HG02623 (cell line): ENCODE data around the gene NDUFA13.

Experiments
- ATAC-seq: cut with Tn5 transposase; IDR thresholded peaks from one replicate; pipeline ENCODE4 v1.9.1; 2021; ENCODE audit warnings: moderate library complexity; ENCODE audit not compliant: unreplicated experiment

The NDUFA13 gene

DNA sequence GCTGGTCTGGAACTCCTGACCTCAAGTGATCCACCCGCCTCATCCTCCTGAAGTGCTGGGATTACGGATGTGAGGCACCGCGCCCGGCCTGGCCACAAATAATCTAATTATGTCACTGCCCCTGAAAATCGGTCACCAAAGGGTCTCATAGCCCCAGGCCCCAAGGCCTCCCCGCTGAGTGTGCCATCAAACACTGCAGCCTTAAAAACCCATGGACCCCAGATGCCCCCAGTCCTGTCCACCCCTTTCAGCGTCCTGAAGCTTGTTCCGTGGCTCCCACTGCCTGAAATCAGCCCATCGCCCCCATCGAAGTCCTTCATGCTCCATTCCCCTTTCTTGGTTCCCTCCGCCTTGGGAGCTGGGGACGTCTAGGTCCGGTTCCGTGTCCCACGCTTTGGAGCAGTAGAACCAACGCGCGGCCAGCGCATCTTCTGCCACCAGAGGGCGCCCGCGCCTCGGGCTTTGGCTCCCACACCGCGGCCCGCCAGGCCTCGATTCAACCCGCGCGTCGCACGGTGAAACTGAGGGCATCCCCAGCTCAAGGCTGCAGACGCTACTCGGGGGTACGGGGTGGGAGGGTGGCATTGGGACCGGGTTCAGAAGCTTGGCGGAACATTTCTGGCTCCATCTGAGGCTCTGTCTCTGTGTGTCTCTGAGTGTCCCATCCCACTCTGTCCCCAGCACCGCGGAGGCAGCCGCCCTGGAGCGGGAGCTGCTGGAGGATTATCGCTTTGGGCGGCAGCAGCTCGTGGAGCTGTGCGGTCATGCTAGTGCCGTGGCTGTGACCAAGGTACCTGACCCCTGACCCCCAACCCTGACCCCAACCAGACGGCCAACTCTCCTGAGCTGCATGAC is 16.2 kb downstream of the NDUFA13 start:
- no peak for ATAC-seq

DNA sequence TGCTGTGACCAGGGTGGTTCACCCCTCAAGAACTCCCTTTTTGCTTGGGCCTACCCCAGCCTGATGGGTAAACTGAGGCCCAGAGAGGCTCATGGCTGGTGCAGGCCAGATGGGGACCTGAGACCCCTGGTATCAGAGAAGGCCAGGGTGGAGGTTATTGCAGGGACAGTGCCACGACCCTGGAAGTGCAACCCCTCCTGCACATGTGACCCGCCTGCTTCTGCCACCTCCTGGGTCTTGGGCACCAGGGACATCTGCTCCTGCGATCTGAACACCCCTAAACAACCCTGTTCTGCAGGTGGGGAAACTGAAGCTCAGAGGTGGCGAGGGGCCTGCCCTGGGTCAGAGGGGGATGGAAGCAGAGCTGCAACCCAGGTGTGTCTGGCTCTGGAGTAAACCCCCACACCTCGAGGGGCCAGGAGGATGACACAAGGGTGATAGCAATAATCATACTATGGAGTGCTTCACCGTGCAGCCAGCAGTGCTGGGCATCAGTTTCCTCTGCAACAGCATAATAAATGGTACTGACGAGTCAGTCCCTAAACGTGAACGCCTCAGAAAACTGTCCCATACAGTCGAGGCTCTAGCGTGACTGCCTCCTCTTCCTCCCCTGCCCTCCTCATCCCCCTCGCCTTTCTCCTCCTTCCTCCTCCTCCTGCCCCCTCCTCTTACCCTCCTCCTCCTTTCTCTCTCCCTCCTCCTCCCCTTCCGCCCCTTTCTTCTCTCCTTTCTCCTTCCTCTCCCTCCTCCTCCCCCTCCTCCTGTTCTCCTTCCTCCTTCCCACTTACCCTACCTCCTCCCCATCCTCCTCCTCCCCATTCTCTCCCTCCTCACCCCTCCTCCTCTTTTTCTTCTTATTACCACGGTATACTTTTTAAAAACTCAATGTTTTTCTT is 17.0 kb downstream of the NDUFA13 start:
- no peak for ATAC-seq

DNA sequence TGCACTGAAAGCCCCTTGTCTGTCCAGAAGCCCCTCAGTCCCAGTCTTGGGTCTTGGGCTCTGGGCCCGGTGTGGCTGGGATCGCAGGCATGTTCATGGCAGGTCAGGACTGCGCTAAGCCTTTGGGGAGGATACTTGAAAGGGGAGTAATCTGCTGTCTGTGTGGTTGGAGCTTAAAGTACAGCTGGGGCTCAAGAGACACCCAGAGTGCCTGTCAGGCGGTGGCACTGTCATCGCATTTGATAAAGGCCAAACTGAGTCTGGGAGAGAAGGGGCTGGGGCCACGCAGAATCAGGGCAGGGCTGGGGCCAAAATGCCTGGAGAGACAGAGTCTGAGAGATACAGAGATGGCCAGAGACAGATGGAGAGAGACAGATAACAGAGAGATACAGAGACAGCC is 17.8 kb downstream of the NDUFA13 start:
- ATAC-seq: no peak

DNA sequence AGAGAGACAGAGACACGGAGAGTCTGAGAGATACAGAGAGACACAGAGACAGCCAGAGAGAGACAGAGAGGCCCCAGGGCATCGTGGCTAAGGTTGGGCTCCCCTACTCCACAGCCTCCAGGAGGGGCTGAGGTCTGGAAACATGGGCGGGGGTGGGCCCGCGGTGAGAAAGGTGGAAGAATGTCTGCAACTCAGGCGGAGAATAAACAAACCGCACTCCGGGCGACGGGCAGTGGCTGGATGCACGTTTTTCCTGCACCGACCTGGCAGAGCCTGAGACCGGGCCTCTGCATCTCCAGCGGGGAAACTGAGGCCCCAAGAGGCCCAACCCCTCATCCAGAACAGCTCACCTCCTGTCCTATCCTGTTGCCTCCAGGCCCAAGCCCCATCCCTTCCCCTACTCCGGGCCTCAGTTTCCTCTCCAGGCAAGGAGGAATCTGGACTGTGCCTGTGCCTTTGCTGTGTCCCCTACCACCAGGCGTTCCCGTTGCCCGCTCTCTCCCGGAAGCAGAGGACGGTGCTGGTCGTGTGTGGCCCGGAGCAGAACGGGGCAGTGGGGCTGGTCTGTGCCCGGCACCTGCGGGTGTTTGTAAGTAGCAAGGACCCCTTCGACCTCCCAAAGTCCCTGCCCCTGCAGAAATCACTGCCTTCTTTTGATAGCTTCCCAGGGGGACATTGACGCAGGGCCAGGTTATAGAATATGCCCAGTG is 18.7 kb downstream of the NDUFA13 start:
- no peak for ATAC-seq

DNA sequence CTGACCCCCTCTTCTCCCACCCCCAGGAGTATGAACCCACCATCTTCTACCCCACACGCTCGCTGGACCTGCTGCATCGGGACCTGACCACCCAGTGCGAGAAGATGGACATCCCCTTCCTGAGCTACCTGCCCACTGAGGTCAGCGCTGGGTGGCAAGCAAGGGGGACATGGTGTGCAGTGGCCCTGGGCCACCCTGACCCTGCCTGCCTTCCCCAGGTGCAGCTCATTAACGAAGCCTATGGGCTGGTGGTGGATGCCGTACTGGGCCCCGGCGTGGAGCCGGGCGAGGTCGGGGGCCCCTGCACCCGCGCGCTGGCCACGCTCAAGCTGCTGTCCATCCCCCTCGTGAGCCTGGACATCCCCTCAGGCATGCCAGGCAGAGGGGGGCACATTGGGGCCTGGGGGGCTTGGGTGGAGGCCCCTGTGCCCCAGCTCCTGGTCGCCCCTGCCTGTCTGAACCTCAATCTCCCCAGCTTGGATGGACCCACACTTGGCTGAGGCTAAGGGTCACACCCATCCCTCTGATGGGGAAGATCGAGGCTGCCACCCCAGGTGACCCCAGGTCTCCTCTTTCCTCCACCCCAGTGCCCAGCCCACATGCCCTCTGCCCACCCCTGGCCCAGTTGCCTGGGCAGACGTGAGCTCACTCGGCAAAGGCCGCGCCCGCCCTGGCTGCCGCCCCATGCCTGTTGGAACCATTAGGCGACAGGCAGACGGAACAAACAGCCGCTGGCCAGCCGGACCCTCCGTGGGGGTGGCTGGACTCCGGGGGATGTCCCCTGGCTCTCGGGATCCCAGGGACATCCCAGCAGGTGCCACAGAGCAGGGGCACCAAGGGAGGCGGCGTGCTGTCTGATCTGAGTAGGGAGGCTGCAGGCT is 19.5 kb downstream of the NDUFA13 start:
- no peak for ATAC-seq

DNA sequence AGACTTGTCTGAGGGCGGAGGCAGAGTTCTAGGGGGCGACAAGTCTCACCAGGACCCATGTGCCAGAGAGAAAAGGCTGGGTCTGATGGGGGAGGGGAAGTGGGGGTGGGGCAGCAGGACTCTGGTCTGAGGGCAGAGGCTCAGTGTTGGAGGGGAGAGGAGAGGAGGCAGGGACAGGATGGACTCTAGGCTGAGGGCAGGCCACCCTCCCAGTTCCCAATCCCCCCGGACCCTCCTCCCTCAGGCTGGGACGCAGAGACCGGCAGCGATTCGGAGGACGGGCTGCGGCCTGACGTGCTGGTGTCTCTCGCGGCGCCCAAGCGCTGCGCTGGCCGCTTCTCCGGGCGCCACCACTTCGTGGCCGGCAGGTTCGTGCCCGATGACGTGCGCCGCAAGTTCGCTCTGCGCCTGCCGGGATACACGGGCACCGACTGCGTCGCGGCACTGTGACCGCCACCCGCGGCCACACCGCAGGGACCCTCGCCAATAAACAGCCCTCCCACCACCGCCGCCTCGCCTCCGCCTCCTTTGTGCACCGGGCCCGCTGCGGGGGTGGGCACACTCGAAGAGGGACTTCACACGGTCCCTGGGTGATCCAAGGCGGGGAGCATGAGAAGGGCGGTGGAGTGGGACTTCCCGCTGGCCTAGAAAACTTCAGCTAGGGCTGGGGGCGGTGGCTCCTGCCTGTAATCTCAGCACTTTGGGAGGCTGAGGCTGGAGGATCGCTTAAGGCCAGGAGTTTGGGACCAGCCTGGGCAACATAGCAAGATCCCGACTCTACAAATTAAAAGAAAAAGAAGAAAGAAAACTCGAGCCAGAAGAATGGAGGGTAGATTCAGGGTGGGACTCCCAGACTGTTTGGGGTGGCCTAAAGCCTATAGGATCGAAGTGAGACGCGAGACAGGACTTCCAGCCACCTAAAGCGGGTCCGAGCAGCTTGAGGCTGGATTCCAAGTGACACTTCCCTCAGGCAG is 21.3 kb downstream of the NDUFA13 start:
- ATAC-seq: no peak

DNA sequence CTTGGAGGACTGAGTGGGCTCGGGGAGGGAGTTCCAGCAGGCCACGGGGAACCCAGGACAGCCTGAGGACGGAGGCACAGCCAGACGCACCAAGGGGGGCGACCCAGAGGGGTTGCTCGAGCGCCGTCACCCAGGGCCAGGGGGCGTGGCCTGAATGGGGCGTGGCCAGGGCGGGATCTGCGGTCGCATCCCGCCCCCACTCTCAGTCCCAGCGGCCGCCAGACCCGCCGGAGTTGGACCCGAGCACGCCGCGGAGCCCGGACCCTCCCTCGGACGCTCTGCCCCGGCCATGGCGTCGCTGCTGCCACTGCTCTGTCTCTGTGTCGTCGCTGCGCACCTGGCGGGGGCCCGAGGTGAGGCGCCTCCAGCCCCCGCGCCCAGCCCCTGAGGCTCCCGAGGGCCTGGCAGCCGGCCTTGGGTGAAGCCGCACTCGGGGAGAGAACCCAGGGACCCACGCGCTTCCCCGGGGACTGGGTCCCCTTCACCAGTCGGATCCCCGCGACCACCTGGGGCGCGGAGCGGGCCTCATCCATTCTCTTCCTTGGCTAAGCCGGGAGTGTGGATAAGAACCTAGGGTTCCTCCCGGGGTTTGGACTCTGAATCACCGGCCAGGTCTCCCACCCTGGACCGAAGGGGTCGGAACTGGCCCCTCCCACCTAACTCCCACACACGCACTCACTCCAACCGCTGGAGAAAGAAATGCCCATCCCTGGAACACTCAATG is 22.2 kb downstream of the NDUFA13 start, which contains the start of gene CILP2:
CILP2 (plus strand) TSS at position 205 of the 724 bp plus-strand sequence; CDS start at position 290, 85 bp downstream.
- no peak for ATAC-seq

DNA sequence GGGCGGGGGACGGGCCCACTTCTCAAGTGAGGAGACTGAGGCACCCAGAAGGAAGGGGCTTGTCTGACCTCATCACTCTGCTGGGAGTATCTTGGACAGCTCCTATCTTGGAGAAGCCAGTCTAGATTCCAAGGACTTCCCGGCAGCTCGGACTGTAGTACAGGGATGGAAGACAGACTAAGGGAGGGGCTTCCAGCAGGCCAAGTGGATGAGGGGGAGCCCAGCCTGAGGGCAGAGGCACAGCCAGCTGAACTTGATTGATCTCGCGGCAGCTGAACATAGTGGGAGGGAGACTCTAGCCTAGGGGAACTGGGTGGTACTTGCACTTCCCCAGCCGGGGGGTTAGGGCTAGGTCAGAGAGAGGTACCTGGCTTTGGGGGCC is 22.8 kb downstream of the NDUFA13 start:
- ATAC-seq: no peak

DNA sequence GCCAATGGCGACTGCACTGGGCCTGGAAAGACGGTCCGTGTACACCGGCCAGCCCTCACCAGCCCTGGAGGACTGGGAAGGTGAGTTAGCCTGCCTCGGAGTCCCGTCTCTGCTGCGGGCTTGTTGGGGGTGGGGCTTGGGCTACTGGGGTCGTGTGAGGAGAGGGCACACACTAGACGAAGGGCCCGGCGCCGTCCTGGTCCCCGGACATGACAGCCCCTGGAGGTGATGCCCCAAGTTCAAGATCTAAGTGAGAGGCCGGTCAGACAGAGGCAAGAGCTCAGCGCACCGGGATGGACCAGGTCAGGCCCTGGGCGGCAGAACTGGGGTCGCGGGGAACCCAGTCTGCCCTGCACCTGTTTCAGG is 23.7 kb downstream of the NDUFA13 start:
- no peak for ATAC-seq

DNA sequence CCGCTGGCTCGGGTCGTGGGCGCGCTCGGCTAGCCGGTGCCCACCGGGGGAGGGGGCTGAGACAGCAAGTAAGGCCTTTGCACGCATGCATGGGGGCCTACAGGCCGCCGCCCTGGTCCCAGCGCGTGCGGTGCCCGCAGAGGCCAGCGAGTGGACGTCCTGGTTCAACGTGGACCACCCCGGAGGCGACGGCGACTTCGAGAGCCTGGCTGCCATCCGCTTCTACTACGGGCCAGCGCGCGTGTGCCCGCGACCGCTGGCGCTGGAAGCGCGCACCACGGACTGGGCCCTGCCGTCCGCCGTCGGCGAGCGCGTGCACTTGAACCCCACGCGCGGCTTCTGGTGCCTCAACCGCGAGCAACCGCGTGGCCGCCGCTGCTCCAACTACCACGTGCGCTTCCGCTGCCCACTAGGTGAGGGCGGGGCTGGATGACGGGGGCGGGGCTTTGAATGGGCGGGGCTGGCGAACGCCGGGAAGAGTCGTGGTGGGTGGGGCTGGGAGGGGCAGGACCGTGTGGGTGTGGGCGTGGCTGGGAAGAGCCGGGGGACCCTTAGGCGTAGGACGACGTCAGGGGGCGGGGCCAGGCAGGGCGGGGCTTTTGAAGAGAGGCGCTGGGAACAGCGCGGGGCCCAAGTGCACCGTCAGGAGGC is 24.2 kb downstream of the NDUFA13 start:
- no peak for ATAC-seq

DNA sequence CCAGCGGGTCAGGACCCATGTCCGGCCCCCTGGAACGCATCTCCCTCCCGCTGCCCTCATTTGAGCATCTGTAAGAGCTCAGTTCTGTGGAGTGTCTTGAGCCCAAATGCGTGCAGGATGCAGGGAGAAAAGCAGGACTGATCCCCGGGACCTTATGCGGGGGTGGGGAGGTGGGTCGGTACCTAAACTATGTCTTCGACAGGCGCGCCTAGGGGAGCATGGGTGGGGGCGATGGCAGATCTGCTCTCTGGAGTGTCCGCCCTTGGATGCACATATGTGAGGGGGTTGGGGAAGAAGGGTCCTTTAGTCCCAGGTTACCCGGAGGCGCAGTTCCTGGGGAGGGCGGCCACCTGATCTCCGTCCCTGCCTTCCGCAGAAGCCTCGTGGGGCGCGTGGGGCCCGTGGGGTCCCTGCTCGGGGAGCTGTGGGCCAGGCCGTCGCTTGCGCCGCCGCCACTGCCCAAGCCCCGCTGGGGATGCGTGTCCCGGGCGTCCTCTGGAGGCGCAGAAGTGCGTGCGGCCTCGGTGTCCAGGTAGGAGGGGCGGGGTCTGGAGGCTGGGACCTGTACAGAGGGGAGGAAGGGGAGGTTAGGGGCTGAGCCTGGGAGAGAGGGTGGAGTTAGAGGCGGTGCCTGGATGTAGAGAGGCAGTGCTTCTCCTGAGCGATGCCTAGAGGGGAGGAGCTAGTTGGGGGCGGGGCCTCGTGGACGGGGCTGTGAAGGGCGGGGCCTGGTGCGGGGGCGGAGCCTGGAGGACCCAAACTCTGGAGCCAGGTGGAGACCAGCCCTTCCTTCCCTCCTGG is 24.9 kb downstream of the NDUFA13 start:
- ATAC-seq: no peak

DNA sequence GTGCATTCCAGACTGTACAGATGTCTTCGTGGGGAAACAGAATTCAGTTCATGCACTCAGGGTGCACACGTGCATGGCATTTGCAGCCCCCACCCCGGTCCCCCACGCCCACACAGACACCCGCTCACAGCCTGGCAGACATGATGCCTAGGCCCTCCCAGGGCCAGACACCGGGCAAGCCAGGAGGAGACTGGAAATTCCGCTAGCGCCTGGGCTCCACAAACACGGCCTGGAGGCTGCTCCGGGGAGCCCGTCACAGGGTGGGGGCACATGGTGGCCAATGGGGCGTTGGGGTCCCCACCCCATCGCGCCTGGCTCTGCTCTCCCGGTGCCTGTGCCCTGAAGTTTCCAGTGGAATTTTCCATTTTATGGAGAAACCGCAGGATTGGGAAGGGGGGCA is 25.6 kb downstream of the NDUFA13 start:
- ATAC-seq: no peak

DNA sequence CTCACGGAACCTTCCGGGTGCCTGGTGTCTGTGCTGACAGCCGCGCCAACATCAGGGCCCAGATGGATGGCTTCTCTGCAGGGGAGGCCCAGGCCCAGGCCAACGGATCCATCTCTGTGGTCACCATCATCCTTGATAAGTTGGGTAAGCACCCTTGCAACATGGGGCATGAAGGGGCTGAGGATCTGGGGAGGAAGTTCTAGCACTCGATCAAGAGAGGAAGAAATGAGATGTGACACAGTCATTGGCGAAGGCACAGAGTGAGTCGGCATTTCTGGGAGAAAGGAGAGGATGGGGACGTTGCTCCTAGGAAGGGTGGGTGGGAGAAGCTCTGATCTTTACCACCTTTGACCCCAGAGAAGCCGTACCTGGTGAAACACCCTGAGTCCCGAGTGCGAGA is 26.5 kb downstream of the NDUFA13 start:
- ATAC-seq: no peak

DNA sequence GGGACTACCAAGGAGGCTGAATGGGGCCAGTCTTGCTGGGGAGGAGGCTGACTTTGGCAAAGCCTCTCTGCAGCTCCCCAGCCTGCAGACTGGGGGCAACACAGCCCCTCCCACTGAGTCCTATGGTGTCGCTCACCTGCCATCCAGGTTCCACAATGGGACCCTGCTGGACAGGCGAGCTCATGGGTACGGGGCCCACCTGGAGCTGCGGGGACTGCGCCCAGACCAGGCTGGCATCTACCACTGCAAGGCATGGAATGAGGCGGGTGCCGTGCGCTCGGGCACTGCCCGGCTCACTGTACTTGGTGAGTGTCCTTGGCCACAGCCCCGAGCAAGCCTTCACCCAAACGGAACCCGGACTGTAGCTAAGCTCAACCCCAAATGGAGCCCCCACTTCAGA is 27.1 kb downstream of the NDUFA13 start:
- no peak for ATAC-seq

DNA sequence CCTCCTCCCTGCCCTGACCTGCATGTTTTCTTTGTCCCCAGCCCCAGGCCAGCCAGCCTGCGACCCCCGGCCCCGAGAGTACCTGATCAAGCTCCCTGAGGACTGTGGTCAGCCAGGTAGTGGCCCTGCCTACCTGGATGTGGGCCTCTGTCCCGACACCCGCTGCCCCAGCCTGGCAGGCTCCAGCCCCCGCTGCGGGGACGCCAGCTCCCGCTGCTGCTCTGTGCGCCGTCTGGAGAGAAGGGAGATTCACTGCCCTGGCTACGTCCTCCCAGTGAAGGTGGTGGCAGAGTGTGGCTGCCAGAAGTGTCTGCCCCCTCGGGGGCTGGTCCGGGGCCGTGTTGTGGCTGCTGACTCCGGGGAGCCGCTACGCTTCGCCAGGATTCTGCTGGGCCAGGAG is 27.6 kb downstream of the NDUFA13 start:
- ATAC-seq: no peak

DNA sequence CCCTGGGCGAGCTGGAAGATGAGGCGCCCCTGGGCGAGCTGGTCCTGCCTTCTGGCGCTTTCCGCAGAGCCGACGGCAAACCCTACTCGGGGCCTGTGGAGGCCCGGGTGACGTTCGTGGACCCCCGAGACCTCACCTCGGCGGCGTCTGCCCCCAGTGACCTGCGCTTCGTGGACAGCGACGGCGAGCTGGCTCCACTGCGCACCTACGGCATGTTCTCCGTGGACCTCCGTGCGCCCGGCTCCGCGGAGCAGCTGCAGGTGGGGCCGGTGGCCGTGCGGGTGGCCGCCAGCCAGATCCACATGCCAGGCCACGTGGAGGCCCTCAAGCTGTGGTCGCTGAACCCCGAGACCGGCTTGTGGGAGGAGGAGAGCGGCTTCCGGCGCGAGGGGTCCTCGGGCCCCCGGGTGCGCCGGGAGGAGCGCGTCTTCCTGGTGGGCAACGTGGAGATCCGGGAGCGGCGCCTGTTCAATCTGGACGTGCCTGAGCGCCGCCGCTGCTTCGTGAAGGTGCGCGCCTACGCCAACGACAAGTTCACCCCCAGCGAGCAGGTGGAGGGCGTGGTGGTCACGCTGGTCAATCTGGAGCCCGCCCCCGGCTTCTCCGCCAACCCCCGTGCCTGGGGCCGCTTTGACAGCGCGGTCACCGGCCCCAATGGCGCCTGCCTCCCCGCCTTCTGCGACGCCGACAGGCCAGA is 28.4 kb downstream of the NDUFA13 start:
- ATAC-seq: no peak
